OCI-LY3 (cell line): Measurements from ENCODE around the gene PTPRT.

Source experiments
- H2AFZ ChIP-seq: fragments of 200-600, 300-600 bp; shearing (Covaris generic); 2 replicates; pipeline ENCODE4 v1.6.0; 2014; ENCODE audit warnings: antibody characterized with exemption, low read depth, low read length
- H3K27ac ChIP-seq: fragments of 200-600, 300-600 bp; sonication (generic); 2 replicates; pipeline ENCODE4 v1.5.1; 2014; ENCODE audit warnings: mild to moderate bottlenecking, low read length, moderate library complexity, mixed read lengths
- H3K27me3 ChIP-seq: fragments of 200-600, 300-600 bp; sonication (generic); 2 replicates; pipeline ENCODE4 v1.6.1; 2014; ENCODE audit warnings: low read depth, low read length, mixed read lengths
- H3K36me3 ChIP-seq: fragments of 200-600, 300-600 bp; sonication (generic); replicated peaks from 2 replicates; pipeline ENCODE3; 2014; ENCODE audit warnings: low read depth, low read length, mixed read lengths
- H3K4me1 ChIP-seq: fragments of 300-600, 200-600 bp; sonication (generic); 2 replicates; pipeline ENCODE4 v1.6.1; 2014; ENCODE audit warnings: low read length, mixed read lengths
- H3K4me2 ChIP-seq: fragments of 200-600, 300-600 bp; sonication (generic); 2 replicates; pipeline ENCODE4 v1.6.1; 2014; ENCODE audit warnings: low read length, mixed read lengths
- H3K4me3 ChIP-seq: fragments of 300-600, 200-600 bp; sonication (generic); 2 replicates; pipeline ENCODE4 v1.5.1; 2014; ENCODE audit warnings: antibody characterized with exemption, mild to moderate bottlenecking, low read length, moderate library complexity
- H3K79me2 ChIP-seq: fragments of 300-600, 200-600 bp; shearing (Covaris generic); 2 replicates; pipeline ENCODE4 v1.6.1; 2014; ENCODE audit warnings: mild to moderate bottlenecking, low read length, mixed read lengths
- H3K9ac ChIP-seq: fragments of 300-600, 200-600 bp; shearing (Covaris generic); 2 replicates; pipeline ENCODE4 v1.6.0; 2014; ENCODE audit warnings: mild to moderate bottlenecking, low read length, moderate library complexity
- H3K9me3 ChIP-seq: fragments of 200-600, 300-600 bp; shearing (Covaris generic); 2 replicates; pipeline ENCODE4 v1.6.1; 2014; ENCODE audit warnings: low read length, mixed read lengths; ENCODE audit not compliant: insufficient read depth
- H4K20me1 ChIP-seq: fragments of 200-600, 300-600 bp; sonication (generic); 2 replicates; pipeline ENCODE4 v1.6.1; 2016; ENCODE audit warnings: low read length, mixed read lengths; ENCODE audit not compliant: insufficient read depth
- EZH2phosphoT487 ChIP-seq: fragments of 200-600 bp; shearing (Covaris generic); IDR thresholded peaks from 2 replicates; pipeline ENCODE4 v1.6.1; 2018; ENCODE audit warnings: antibody characterized with exemption, mixed run types, low read depth
- TF ChIP-seq, protein P1 (sequence below): fragments of 200-600, 300-600 bp; sonication (generic); IDR thresholded peaks from 2 replicates; pipeline ENCODE4 v1.5.1; 2014; ENCODE audit warnings: antibody characterized with exemption, low read length, low read depth

The PTPRT gene

GRCh38 chr20:42118409-42119125 is 1071.1 kb downstream of the PTPRT start:
- H3K4me1 ChIP-seq = no peaks in the 10 kb centered on the region
- TF ChIP-seq, protein P1, sequence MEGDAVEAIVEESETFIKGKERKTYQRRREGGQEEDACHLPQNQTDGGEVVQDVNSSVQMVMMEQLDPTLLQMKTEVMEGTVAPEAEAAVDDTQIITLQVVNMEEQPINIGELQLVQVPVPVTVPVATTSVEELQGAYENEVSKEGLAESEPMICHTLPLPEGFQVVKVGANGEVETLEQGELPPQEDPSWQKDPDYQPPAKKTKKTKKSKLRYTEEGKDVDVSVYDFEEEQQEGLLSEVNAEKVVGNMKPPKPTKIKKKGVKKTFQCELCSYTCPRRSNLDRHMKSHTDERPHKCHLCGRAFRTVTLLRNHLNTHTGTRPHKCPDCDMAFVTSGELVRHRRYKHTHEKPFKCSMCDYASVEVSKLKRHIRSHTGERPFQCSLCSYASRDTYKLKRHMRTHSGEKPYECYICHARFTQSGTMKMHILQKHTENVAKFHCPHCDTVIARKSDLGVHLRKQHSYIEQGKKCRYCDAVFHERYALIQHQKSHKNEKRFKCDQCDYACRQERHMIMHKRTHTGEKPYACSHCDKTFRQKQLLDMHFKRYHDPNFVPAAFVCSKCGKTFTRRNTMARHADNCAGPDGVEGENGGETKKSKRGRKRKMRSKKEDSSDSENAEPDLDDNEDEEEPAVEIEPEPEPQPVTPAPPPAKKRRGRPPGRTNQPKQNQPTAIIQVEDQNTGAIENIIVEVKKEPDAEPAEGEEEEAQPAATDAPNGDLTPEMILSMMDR = no peak
- no peak for TF ChIP-seq EZH2phosphoT487
- no peak overlapping the region for H3K4me2 ChIP-seq
- H3K27ac ChIP-seq = no peak overlapping the region
- H3K36me3 ChIP-seq = no peaks in the 10 kb centered on the region
- no peak overlapping the region for H3K9ac ChIP-seq
- no peaks in the 10 kb centered on the region for H4K20me1 ChIP-seq
- H3K4me3 ChIP-seq = no peak overlapping the region
- H2AFZ ChIP-seq = no peak overlapping the region
- peaks cover 23% of the 10 kb centered on the region for H3K27me3 ChIP-seq
- H3K9me3 ChIP-seq = no peaks in the 10 kb centered on the region
- no peaks in the 10 kb centered on the region for H3K79me2 ChIP-seq

- Histone ChIP-seq H3K4me3 (no peak overlapping the region), H3K9ac (no peak overlapping the region), H3K9me3 (no peaks in the 10 kb centered on the region), H3K27me3 (peaks cover 27% of the 10 kb centered on the region), H3K4me2 (no peak overlapping the region), H3K27ac (no peak overlapping the region), H2AFZ (no peak overlapping the region), H3K4me1 (no peaks in the 10 kb centered on the region), H3K79me2 (no peaks in the 10 kb centered on the region), H4K20me1 (no peaks in the 10 kb centered on the region), H3K36me3 (no peaks in the 10 kb centered on the region)
- no peak for TF ChIP-seq EZH2phosphoT487
- TF ChIP-seq, protein P1 = no peak
Measured at GRCh38 chr20:42118001-42118400, 1071.7 kb downstream of the PTPRT start.

DNA sequence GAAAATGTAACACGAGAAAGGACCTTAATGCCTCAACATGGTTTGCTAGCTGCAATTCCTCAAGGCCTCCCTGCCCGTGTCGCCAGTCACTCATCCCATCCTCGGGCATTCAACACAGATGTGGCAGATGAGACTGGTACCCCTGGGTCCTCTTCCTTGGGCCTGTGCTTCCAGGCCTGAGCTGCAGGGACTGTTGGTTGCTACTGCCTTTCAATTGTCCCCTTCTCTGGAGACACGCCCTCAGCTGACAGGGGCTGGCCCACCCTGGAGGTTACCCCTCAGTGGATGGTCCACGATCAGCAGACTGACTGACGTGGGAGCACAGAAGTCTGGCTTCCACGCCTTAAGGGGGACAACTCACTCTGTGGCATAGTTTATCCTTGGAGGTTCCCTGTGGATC is 1076.5 kb downstream of the PTPRT start:
- Histone ChIP-seq H3K4me2 (no peak overlapping the region), H3K27ac (no peak overlapping the region), H3K27me3 (peaks cover 12% of the 10 kb centered on the region), H4K20me1 (no peaks in the 10 kb centered on the region), H3K9ac (no peak overlapping the region), H2AFZ (no peak overlapping the region), H3K4me3 (no peak overlapping the region), H3K9me3 (no peaks in the 10 kb centered on the region), H3K79me2 (no peaks in the 10 kb centered on the region), H3K36me3 (no peaks in the 10 kb centered on the region), H3K4me1 (no peaks in the 10 kb centered on the region)
- TF ChIP-seq EZH2phosphoT487 = no peak
- TF ChIP-seq, protein P1 = no peak

GRCh38 chr20:42112161-42112560 is 1077.5 kb downstream of the PTPRT start:
- Histone ChIP-seq H3K4me2 (no peak overlapping the region), H3K27me3 (peaks cover 12% of the 10 kb centered on the region), H4K20me1 (no peaks in the 10 kb centered on the region), H3K79me2 (no peaks in the 10 kb centered on the region), H3K9me3 (no peaks in the 10 kb centered on the region), H3K9ac (no peak overlapping the region), H3K4me3 (no peak overlapping the region), H3K27ac (no peak overlapping the region), H3K4me1 (no peaks in the 10 kb centered on the region), H2AFZ (no peak overlapping the region), H3K36me3 (no peaks in the 10 kb centered on the region)
- TF ChIP-seq, protein P1 = no peak
- TF ChIP-seq EZH2phosphoT487 = no peak
